ENCODE measurements around the gene CHCHD4. TPM values are rescaled to one million over a fixed set of nuclear protein-coding genes. Genes with fewer than 3 reads are reported as not detected.

CHCHD4 gene
- total RNA-seq (2022) (15.3 and 15.9 TPM in 2 replicates), Bru-seq, nascent RNA (percentile 69 among the genes with signal in this experiment), BruChase-seq, experiment 1, labeled RNA remaining after a 2-hour chase (percentile 67 among the genes with signal in this experiment), BruChase-seq, experiment 2, labeled RNA remaining after a 6-hour chase (percentile 59 among the genes with signal in this experiment)
- long read RNA-seq, transcript CHCHD4-202 (3 exons, 1,405 nt): major isoform, 46 of 56 reads
- long read RNA-seq, transcript CHCHD4-201 (4 exons, 1,603 nt): minor isoform, 5 of 56 reads
- long read RNA-seq, partial matches to known transcripts: 1 of 56 reads
- long read RNA-seq, other reads (novel, unspliced or antisense): 4 of 56 reads

- H3K27me3 ChIP-seq (replicated peaks; ENCODE audit: control insufficient read depth, insufficient read depth, low read length): no peaks in the 10 kb centered on the region
- H3K4me1 ChIP-seq: peaks cover 12% of the 10 kb centered on the region; the same call in 1 of the 2 replicates
- no peak for TF ChIP-seq CTCF (IDR thresholded peaks at IDR 0.05; ENCODE audit: insufficient read depth in 1 of 2, low read depth in 1 of 2, low read length in 1 of 2, severe bottlenecking in 1 of 2, unreplicated experiment in 1 of 2)
- H3K27ac Mint-ChIP-seq (ENCODE audit: unreplicated experiment): peak within 1 kb of the TSS; percentile 94
- H3K36me3 Mint-ChIP-seq (ENCODE audit: insufficient read depth, unreplicated experiment): peaks cover 32% of the 10 kb centered on the region
- ChIA-PET POLR2A (interaction anchor here (0.6 to 2.1 kb wide), 7 partner anchors 10 to 299 kb away, joined by 3 to 38 read pairs (median 4); partner anchors contain the start of genes LSM3 and XPC), CTCF (interaction anchor here (0.6 to 2.7 kb wide), 8 partner anchors 10 to 477 kb away, joined by 3 to 56 read pairs (median 3); no protein-coding TSS in a partner anchor)
- no peaks in the 10 kb centered on the region for H3K9me3 Mint-ChIP-seq (ENCODE audit: unreplicated experiment)
- peaks cover 18% of the 10 kb centered on the region for H3K4me1 Mint-ChIP-seq (ENCODE audit: low read depth, unreplicated experiment)
- peaks cover 3% of the 10 kb centered on the region; the same call in 1 of the 2 replicates for H3K36me3 ChIP-seq (ENCODE audit: control insufficient read depth, insufficient read depth, low read length)
- intact Hi-C loops (cut with micrococcal nuclease; ENCODE audit: unreplicated experiment): loop anchor here (1.0 to 10.0 kb wide), 5 partner anchors 20 to 470 kb away; partner anchors contain the start of genes LSM3 and XPC
- peak; percentile 97 to 99 for DNase-seq
- H3K4me3 ChIP-seq (ENCODE audit: low read depth, low read length): peak within 1 kb of the TSS; percentile 95
- no peaks in the 10 kb centered on the region for H3K9me3 ChIP-seq
- BruUV-seq (replicated peaks): no TSS peak
- no peaks in the 10 kb centered on the region for H3K27me3 Mint-ChIP-seq (ENCODE audit: insufficient read depth, unreplicated experiment)
- H3K4me3 Mint-ChIP-seq (ENCODE audit: unreplicated experiment): peak within 1 kb of the TSS; percentile 91
These were observed at the start of gene CHCHD4, which contains the start of gene TMEM43 for GRCh38 chr3:14124615-14125192. CHCHD4 (minus strand) TSS chr3:14124870; CDS start chr3:14124676, 194 bp downstream. TMEM43 (plus strand) TSS chr3:14125052; CDS start chr3:14125194, 142 bp downstream.

- no peak overlapping the region for H3K4me3 Mint-ChIP-seq (ENCODE audit: unreplicated experiment)
- peaks cover 7% of the 10 kb centered on the region for H3K36me3 ChIP-seq (ENCODE audit: control insufficient read depth, insufficient read depth, low read length)
These were observed 47.8 kb upstream of the CHCHD4 start for GRCh38 chr3:14172496-14172895.

More at GRCh38 chr3:14172496-14172895, 47.8 kb upstream of the CHCHD4 start:
- no peaks in the 10 kb centered on the region for H3K27me3 Mint-ChIP-seq (ENCODE audit: insufficient read depth, unreplicated experiment)
- ChIA-PET CTCF (no interaction called here), POLR2A (no interaction called here)
- DNase-seq: no peak
- no TSS peak for BruUV-seq (replicated peaks)
- Histone ChIP-seq H3K27me3 (replicated peaks; ENCODE audit: control insufficient read depth, insufficient read depth, low read length) (no peaks in the 10 kb centered on the region), H3K9me3 (no peaks in the 10 kb centered on the region), H3K4me3 (ENCODE audit: low read depth, low read length) (no peak overlapping the region), H3K4me1 (peaks cover 9% of the 10 kb centered on the region)
- no peaks in the 10 kb centered on the region for H3K9me3 Mint-ChIP-seq (ENCODE audit: unreplicated experiment)
- intact Hi-C loops (cut with micrococcal nuclease; ENCODE audit: unreplicated experiment): no loop called here
- peaks cover 28% of the 10 kb centered on the region for H3K4me1 Mint-ChIP-seq (ENCODE audit: low read depth, unreplicated experiment)
- H3K27ac Mint-ChIP-seq (ENCODE audit: unreplicated experiment): no peak overlapping the region
- TF ChIP-seq CTCF (IDR thresholded peaks at IDR 0.05; ENCODE audit: insufficient read depth in 1 of 2, low read depth in 1 of 2, low read length in 1 of 2, severe bottlenecking in 1 of 2, unreplicated experiment in 1 of 2): no peak
- peaks cover 41% of the 10 kb centered on the region for H3K36me3 Mint-ChIP-seq (ENCODE audit: insufficient read depth, unreplicated experiment)

Data from Caco-2 (cell line).